Cardiac fibroblast (primary cell): Measurements from ENCODE around the gene STAT4.

ENCODE experiments used
- DNase-seq, 2 donors: peaks; one replicate each; pipeline versions ENCODE4 v3.0.0 to v3.0.0-alpha.2; 2010; ENCODE audit warnings: low read depth in 2 of 2
- H3K4me3 ChIP-seq, 2 donors: replicated peaks in 1 of 2; 1 replicate in 1 of 2; 2 replicates in 1 of 2; pipeline ENCODE4 v1.5.1; 2011; ENCODE audit warnings: low read depth in 2 of 2, low read length in 2 of 2, mild to moderate bottlenecking in 2 of 2, moderate library complexity in 1 of 2
- CTCF ChIP-seq: IDR thresholded peaks from one replicate; pipeline ENCODE4 v1.5.1; 2011; ENCODE audit warnings: low read depth, mild to moderate bottlenecking, low read length, inconsistent platforms

STAT4 gene

GRCh38 chr2:191081411-191082155 is 69.2 kb downstream of the STAT4 start:
- no peak for DNase-seq
- no peak overlapping the region for H3K4me3 ChIP-seq
- no peak for TF ChIP-seq CTCF

- no peak for TF ChIP-seq CTCF
- H3K4me3 ChIP-seq, result no peak overlapping the region
- DNase-seq, result no peak
Observed at GRCh38 chr2:191078165-191078867, 72.5 kb downstream of the STAT4 start.

- H3K4me3 ChIP-seq, result no peak overlapping the region
- no peak for DNase-seq
- no peak for TF ChIP-seq CTCF
Observed at GRCh38 chr2:191070276-191070675, 80.5 kb downstream of the STAT4 start.

- TF ChIP-seq CTCF, result no peak
- no peak overlapping the region for H3K4me3 ChIP-seq
- no peak for DNase-seq
Observed at GRCh38 chr2:191069606-191070005, 81.2 kb downstream of the STAT4 start.

GRCh38 chr2:191066919-191067233 is 83.9 kb downstream of the STAT4 start:
- DNase-seq, result no peak
- TF ChIP-seq CTCF, result no peak
- no peak overlapping the region for H3K4me3 ChIP-seq

- no peak overlapping the region for H3K4me3 ChIP-seq
- no peak for DNase-seq
- TF ChIP-seq CTCF, result no peak
Observed at GRCh38 chr2:191066197-191066918, 84.4 kb downstream of the STAT4 start.
